ENCODE data around the gene DROSHA. TPM values are rescaled to one million over a fixed set of nuclear protein-coding genes. Genes with fewer than 3 reads are reported as not detected.
"Not testable (repeated sequence)": the region's sequence is repeated elsewhere in the genome, so short reads cannot be mapped to it uniquely, and the experiment has no call there.

DROSHA gene
- 32.2 and 36.0 TPM in 2 replicates for total RNA-seq (2012; rRNA removed)

- peak within 1 kb of the TSS; percentile 92 for H3K9ac ChIP-seq (ENCODE audit: low read depth, low read length)
- peak within 1 kb of the TSS; percentile 84 for H3K4me3 ChIP-seq (ENCODE audit: low read length)
- peaks cover 51% of the 10 kb centered on the region for H3K36me3 ChIP-seq (ENCODE audit: insufficient read depth, low read length)
- H3K27me3 ChIP-seq (ENCODE audit: control insufficient read depth, insufficient read depth, low read length): no peaks in the 10 kb centered on the region
- H3K4me2 ChIP-seq (ENCODE audit: low read length): peak within 1 kb of the TSS; percentile 92
- H3K4me1 ChIP-seq (ENCODE audit: control insufficient read depth, insufficient read depth, low read length): peaks cover 22% of the 10 kb centered on the region
- H3K9me3 ChIP-seq (replicated peaks; ENCODE audit: low read length): no peaks in the 10 kb centered on the region
These were observed at the start of gene DROSHA, which contains the start of gene C5orf22 for GRCh38 chr5:31531888-31532547. Gene DROSHA, minus strand, starts transcription at chr5:31532093. Its CDS starts 3,034 bp downstream, at chr5:31529059. Gene C5orf22, plus strand, starts transcription at chr5:31532301. Its CDS starts 92 bp downstream, at chr5:31532393.

- no peaks in the 10 kb centered on the region for H3K4me1 ChIP-seq (ENCODE audit: control insufficient read depth, insufficient read depth, low read length)
- H3K4me2 ChIP-seq (ENCODE audit: low read length): no peak overlapping the region
- no peak overlapping the region for H3K4me3 ChIP-seq (ENCODE audit: low read length)
- no peak overlapping the region for H3K9ac ChIP-seq (ENCODE audit: low read depth, low read length)
- no peaks in the 10 kb centered on the region for H3K9me3 ChIP-seq (replicated peaks; ENCODE audit: low read length)
- peaks cover 27% of the 10 kb centered on the region for H3K27me3 ChIP-seq (ENCODE audit: control insufficient read depth, insufficient read depth, low read length)
- H3K36me3 ChIP-seq (ENCODE audit: insufficient read depth, low read length): no peaks in the 10 kb centered on the region
These were observed 47.7 kb upstream of the DROSHA start for GRCh38 chr5:31579558-31579957.

GRCh38 chr5:31577438-31577837 lies 45.5 kb upstream of the DROSHA start:
- Histone ChIP-seq H3K4me2 (ENCODE audit: low read length) (no peak overlapping the region), H3K4me1 (ENCODE audit: control insufficient read depth, insufficient read depth, low read length) (no peaks in the 10 kb centered on the region), H3K36me3 (ENCODE audit: insufficient read depth, low read length) (no peaks in the 10 kb centered on the region), H3K4me3 (ENCODE audit: low read length) (no peak overlapping the region), H3K27me3 (ENCODE audit: control insufficient read depth, insufficient read depth, low read length) (peaks cover 23% of the 10 kb centered on the region), H3K9ac (ENCODE audit: low read depth, low read length) (no peak overlapping the region), H3K9me3 (replicated peaks; ENCODE audit: low read length) (no peaks in the 10 kb centered on the region)

- Histone ChIP-seq H3K4me2 (ENCODE audit: low read length) (no peak overlapping the region), H3K9ac (ENCODE audit: low read depth, low read length) (no peak overlapping the region), H3K27me3 (ENCODE audit: control insufficient read depth, insufficient read depth, low read length) (peaks cover 16% of the 10 kb centered on the region), H3K36me3 (ENCODE audit: insufficient read depth, low read length) (no peaks in the 10 kb centered on the region), H3K4me3 (ENCODE audit: low read length) (no peak overlapping the region), H3K9me3 (replicated peaks; ENCODE audit: low read length) (no peaks in the 10 kb centered on the region), H3K4me1 (ENCODE audit: control insufficient read depth, insufficient read depth, low read length) (no peaks in the 10 kb centered on the region)
These were observed 42.9 kb upstream of the DROSHA start for GRCh38 chr5:31574772-31575171.

GRCh38 chr5:31573494-31574142 lies 41.7 kb upstream of the DROSHA start:
- H3K4me3 ChIP-seq (ENCODE audit: low read length): no peak overlapping the region
- no peak overlapping the region for H3K9ac ChIP-seq (ENCODE audit: low read depth, low read length)
- H3K4me2 ChIP-seq (ENCODE audit: low read length): no peak overlapping the region
- H3K27me3 ChIP-seq (ENCODE audit: control insufficient read depth, insufficient read depth, low read length): peaks cover 16% of the 10 kb centered on the region
- H3K36me3 ChIP-seq (ENCODE audit: insufficient read depth, low read length): no peaks in the 10 kb centered on the region
- H3K4me1 ChIP-seq (ENCODE audit: control insufficient read depth, insufficient read depth, low read length): no peaks in the 10 kb centered on the region
- H3K9me3 ChIP-seq (replicated peaks; ENCODE audit: low read length): no peaks in the 10 kb centered on the region

GRCh38 chr5:31569068-31569467 lies 37.2 kb upstream of the DROSHA start:
- no peaks in the 10 kb centered on the region for H3K36me3 ChIP-seq (ENCODE audit: insufficient read depth, low read length)
- H3K9me3 ChIP-seq (replicated peaks; ENCODE audit: low read length): no peaks in the 10 kb centered on the region
- no peak overlapping the region for H3K4me2 ChIP-seq (ENCODE audit: low read length)
- no peak overlapping the region for H3K9ac ChIP-seq (ENCODE audit: low read depth, low read length)
- no peak overlapping the region for H3K4me3 ChIP-seq (ENCODE audit: low read length)
- no peaks in the 10 kb centered on the region for H3K27me3 ChIP-seq (ENCODE audit: control insufficient read depth, insufficient read depth, low read length)
- H3K4me1 ChIP-seq (ENCODE audit: control insufficient read depth, insufficient read depth, low read length): no peaks in the 10 kb centered on the region

GRCh38 chr5:31568302-31568835 lies 36.5 kb upstream of the DROSHA start:
- no peak overlapping the region for H3K9ac ChIP-seq (ENCODE audit: low read depth, low read length)
- H3K4me2 ChIP-seq (ENCODE audit: low read length): no peak overlapping the region
- H3K27me3 ChIP-seq (ENCODE audit: control insufficient read depth, insufficient read depth, low read length): no peaks in the 10 kb centered on the region
- H3K4me1 ChIP-seq (ENCODE audit: control insufficient read depth, insufficient read depth, low read length): no peaks in the 10 kb centered on the region
- H3K4me3 ChIP-seq (ENCODE audit: low read length): no peak overlapping the region
- H3K36me3 ChIP-seq (ENCODE audit: insufficient read depth, low read length): no peaks in the 10 kb centered on the region
- H3K9me3 ChIP-seq (replicated peaks; ENCODE audit: low read length): no peaks in the 10 kb centered on the region

GRCh38 chr5:31566362-31566761 lies 34.5 kb upstream of the DROSHA start:
- H3K27me3 ChIP-seq (ENCODE audit: control insufficient read depth, insufficient read depth, low read length); H3K4me2 ChIP-seq (ENCODE audit: low read length); H3K9me3 ChIP-seq (replicated peaks; ENCODE audit: low read length); H3K4me3 ChIP-seq (ENCODE audit: low read length); H3K4me1 ChIP-seq (ENCODE audit: control insufficient read depth, insufficient read depth, low read length); H3K36me3 ChIP-seq (ENCODE audit: insufficient read depth, low read length); H3K9ac ChIP-seq (ENCODE audit: low read depth, low read length): not testable (repeated sequence)

- no peaks in the 10 kb centered on the region for H3K36me3 ChIP-seq (ENCODE audit: insufficient read depth, low read length)
- no peaks in the 10 kb centered on the region for H3K27me3 ChIP-seq (ENCODE audit: control insufficient read depth, insufficient read depth, low read length)
- no peaks in the 10 kb centered on the region for H3K4me1 ChIP-seq (ENCODE audit: control insufficient read depth, insufficient read depth, low read length)
- H3K9ac ChIP-seq (ENCODE audit: low read depth, low read length): no peak overlapping the region
- H3K9me3 ChIP-seq (replicated peaks; ENCODE audit: low read length): no peaks in the 10 kb centered on the region
- no peak overlapping the region for H3K4me3 ChIP-seq (ENCODE audit: low read length)
- H3K4me2 ChIP-seq (ENCODE audit: low read length): no peak overlapping the region
These were observed 31.3 kb upstream of the DROSHA start for GRCh38 chr5:31563216-31563615.

GRCh38 chr5:31561946-31562345 lies 30.1 kb upstream of the DROSHA start:
- H3K36me3 ChIP-seq (ENCODE audit: insufficient read depth, low read length): peaks cover 1% of the 10 kb centered on the region
- H3K4me1 ChIP-seq (ENCODE audit: control insufficient read depth, insufficient read depth, low read length): no peaks in the 10 kb centered on the region
- H3K4me3 ChIP-seq (ENCODE audit: low read length): no peak overlapping the region
- no peaks in the 10 kb centered on the region for H3K9me3 ChIP-seq (replicated peaks; ENCODE audit: low read length)
- no peak overlapping the region for H3K4me2 ChIP-seq (ENCODE audit: low read length)
- H3K9ac ChIP-seq (ENCODE audit: low read depth, low read length): no peak overlapping the region
- no peaks in the 10 kb centered on the region for H3K27me3 ChIP-seq (ENCODE audit: control insufficient read depth, insufficient read depth, low read length)

GRCh38 chr5:31559942-31560341 lies 28.0 kb upstream of the DROSHA start:
- no peaks in the 10 kb centered on the region for H3K9me3 ChIP-seq (replicated peaks; ENCODE audit: low read length)

More at GRCh38 chr5:31559942-31560341, 28.0 kb upstream of the DROSHA start:
- Histone ChIP-seq H3K4me3 (ENCODE audit: low read length) (no peak overlapping the region), H3K4me1 (ENCODE audit: control insufficient read depth, insufficient read depth, low read length) (no peaks in the 10 kb centered on the region), H3K27me3 (ENCODE audit: control insufficient read depth, insufficient read depth, low read length) (no peaks in the 10 kb centered on the region), H3K36me3 (ENCODE audit: insufficient read depth, low read length) (peaks cover 7% of the 10 kb centered on the region), H3K9ac (ENCODE audit: low read depth, low read length) (no peak overlapping the region), H3K4me2 (ENCODE audit: low read length) (no peak overlapping the region)

Data from skeletal muscle satellite cell (primary cell).